ENCODE data around the gene CD300LB.
"Not testable (repeated sequence)": the region's sequence is repeated elsewhere in the genome, so short reads cannot be mapped to it uniquely, and the experiment has no call there.

The CD300LB gene

DNA sequence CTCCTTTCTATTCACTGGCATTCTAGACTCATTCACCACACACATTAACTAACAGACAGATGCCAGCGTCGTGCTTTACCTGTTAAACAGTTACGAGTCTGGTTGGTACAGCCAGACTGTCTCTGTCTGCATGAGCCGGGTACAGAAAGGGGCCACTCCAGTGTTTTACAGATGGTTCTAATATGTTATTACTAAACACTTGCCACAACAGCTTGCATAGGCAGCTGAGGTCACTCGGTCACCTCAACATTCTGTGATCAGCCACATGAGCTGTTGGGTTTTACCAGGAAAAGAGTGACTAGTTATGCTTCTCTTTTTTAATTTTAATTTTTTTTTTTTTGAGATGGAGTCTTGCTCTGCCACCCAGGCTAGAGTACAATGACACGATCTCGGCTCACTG lies 39.6 kb downstream of the CD300LB start:
- TF ChIP-seq, protein P1, sequence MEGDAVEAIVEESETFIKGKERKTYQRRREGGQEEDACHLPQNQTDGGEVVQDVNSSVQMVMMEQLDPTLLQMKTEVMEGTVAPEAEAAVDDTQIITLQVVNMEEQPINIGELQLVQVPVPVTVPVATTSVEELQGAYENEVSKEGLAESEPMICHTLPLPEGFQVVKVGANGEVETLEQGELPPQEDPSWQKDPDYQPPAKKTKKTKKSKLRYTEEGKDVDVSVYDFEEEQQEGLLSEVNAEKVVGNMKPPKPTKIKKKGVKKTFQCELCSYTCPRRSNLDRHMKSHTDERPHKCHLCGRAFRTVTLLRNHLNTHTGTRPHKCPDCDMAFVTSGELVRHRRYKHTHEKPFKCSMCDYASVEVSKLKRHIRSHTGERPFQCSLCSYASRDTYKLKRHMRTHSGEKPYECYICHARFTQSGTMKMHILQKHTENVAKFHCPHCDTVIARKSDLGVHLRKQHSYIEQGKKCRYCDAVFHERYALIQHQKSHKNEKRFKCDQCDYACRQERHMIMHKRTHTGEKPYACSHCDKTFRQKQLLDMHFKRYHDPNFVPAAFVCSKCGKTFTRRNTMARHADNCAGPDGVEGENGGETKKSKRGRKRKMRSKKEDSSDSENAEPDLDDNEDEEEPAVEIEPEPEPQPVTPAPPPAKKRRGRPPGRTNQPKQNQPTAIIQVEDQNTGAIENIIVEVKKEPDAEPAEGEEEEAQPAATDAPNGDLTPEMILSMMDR (IDR thresholded peaks at IDR 0.05; ENCODE audit: insufficient read depth, missing control alignments), result no peak
- no peak for DNase-seq (ENCODE audit: insufficient read length, low spot score)
- FAIRE-seq, result no peak

DNA sequence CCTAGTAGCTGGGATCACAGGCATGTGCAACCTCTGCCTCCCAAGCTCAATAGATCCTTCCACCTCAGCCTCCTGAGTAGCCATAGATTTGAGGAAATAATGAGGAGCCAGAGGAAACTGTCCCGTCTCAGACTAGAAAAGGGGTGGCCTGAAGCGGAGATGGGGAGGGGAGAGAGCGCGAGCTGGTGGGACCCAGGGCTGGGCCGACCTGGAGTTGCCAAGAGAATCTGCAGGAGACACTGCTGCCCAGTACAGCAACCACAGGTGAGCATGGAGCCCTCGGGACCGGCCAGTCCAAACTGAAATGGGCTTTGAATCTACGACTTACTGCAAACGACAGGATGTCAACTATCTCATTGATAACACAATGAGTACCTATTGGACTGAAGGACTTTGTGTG lies 40.6 kb downstream of the CD300LB start:
- no peak for FAIRE-seq
- TF ChIP-seq, protein P1 (IDR thresholded peaks at IDR 0.05; ENCODE audit: insufficient read depth, missing control alignments), result no peak
- DNase-seq (ENCODE audit: insufficient read length, low spot score), result no peak

DNA sequence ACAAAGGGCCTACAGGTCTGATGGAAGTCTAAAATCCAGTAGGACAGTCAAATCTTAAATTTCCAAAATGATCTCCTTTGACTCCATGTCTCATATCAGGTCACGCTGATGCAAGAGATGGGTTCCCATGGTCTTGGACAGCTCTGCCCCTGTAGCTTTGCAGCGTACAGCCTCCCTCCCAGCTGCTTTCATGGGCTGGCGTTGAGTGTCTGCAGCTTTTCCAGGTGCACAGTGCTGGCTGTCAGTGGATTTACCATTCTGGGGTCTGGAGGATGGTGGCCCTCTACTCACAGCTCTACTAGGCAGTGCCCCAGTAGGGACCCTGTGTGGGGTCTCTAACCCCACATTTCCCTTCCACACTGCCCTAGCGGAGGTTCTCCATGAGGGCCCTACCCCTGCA lies 43.0 kb downstream of the CD300LB start:
- not testable (repeated sequence) for DNase-seq (ENCODE audit: insufficient read length, low spot score); FAIRE-seq

DNA sequence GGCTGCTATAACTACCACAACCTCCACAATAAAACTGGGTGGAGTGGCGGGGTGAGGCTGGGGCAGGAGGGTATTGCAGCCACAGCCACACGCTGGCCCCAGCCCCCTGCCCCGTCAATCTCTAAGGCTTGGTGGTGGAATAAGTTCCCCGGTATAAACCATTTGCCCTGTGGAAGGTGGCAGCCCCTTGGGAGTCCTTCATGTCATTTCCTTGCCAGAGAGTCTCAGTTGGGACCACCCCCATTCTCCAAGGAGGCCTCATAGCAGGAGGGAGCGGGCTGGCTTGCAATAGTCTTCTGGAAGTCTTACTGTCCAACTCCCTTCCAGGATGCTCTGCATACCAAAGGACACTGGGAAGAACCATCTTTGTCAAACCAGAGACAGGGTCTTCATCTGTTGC lies 45.4 kb downstream of the CD300LB start:
- FAIRE-seq, result no peak
- TF ChIP-seq, protein P1 (IDR thresholded peaks at IDR 0.05; ENCODE audit: insufficient read depth, missing control alignments), result no peak
- DNase-seq (ENCODE audit: insufficient read length, low spot score), result no peak

DNA sequence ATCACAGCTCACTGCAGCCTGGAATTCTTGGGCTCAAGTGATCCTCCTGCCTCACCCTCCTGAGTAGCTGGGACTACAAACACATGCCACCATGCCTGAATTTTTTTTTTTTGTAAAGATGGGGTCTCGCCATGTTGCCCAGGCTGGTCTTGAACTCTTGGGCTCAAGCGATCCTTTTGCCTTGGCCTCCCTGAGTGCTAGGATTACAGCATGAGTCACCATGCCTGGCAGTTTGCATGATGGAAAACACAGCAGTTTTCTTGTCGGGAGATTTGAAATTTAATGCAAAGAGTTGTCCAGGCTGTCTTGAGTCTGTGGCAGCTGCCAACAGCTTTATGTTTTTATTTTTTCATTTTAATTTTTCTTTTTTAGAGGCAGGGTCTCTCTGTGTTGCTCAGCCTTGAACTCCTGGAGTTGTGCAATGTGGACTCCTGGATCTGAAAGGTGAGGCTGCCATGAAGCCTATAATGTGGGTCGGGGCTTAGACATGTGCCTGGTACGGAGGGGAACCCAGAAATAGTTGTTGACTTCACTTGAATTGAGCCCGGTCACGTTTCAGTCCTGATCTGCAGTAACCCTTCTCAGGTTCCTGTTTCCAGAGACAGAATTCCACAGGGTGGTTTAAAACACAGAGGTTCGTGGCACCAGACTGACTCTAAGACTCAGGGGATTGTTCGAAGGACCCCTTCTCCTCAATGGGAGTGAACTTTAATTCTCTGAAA lies 46.1 kb downstream of the CD300LB start:
- no peak for FAIRE-seq
- DNase-seq (ENCODE audit: insufficient read length, low spot score), result no peak
- TF ChIP-seq, protein P1 (IDR thresholded peaks at IDR 0.05; ENCODE audit: insufficient read depth, missing control alignments), result no peak

DNA sequence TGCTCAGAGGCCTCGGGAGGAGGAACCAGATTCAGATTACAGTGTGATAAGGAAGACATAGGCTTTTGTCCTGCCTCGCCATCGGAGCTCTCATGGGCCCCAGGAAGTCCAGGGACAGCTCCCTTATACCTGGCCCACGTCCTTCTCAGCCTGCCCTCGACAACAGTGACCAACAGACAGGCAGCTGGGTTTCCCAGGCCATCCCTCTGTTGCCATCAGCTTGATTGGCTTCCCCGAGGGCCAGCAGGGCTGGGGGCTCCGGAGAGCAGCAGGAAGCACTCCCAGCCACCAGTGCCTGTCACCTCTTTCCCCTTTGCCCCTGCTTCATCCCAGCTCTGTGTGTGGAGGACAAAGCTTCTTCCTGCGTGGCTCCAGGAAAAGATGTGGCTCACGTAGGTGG lies 47.2 kb downstream of the CD300LB start:
- FAIRE-seq (no peak), DNase-seq (ENCODE audit: insufficient read length, low spot score) (no peak)
- TF ChIP-seq, protein P1 (IDR thresholded peaks at IDR 0.05; ENCODE audit: insufficient read depth, missing control alignments), result no peak

DNA sequence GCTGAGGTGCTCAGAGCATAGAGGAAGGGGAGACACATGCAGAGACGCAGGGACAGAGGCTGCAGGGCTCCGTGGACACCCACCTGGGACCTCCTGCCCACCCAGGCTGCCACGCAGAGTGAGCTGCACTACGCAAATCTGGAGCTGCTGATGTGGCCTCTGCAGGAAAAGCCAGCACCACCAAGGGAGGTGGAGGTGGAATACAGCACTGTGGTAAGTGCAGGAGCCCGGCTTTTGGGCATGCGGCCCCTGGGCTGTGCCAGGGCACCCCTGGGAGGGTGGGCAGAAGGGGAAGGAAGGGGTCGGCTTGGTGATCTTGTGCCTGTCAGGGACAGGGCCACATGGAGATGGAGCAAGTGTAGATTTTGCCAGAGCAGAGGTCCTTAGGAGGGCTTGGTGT lies 49.7 kb downstream of the CD300LB start:
- FAIRE-seq (no peak), DNase-seq (ENCODE audit: insufficient read length, low spot score) (no peak)
- TF ChIP-seq, protein P1 (IDR thresholded peaks at IDR 0.05; ENCODE audit: insufficient read depth, missing control alignments), result no peak

DNA sequence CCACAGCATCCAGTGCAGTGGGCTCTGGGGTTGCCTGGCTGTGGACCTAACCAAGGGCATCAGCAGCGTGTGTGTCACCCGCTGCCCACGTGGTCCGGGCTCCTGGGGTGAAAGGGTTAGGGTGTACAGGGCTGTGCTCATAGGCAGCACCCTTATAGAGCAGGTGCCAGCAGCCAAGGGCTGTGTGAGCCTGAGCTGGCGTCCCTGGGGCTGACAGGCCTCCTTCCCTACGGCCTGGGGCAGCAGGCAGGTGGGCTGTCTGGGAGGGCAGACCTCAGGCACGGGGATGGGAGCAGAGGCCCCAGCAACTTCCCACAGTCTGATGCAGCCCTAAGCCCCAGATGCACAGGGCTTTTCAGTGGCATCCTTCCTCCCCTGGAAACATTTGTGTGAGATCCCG lies 51.0 kb downstream of the CD300LB start:
- no peak for FAIRE-seq
- no peak for DNase-seq (ENCODE audit: insufficient read length, low spot score)
- TF ChIP-seq, protein P1 (IDR thresholded peaks at IDR 0.05; ENCODE audit: insufficient read depth, missing control alignments), result no peak

All from D721Med (cell line).